Measurements from ENCODE around the gene ATP10B.

Gene ATP10B

GRCh38 chr5:160539431-160539830 lies 312.6 kb downstream of the ATP10B start:
- CTCF ChIA-PET, result no interaction called here
- Histone ChIP-seq H3K27ac (ENCODE audit: extremely low read depth, low read depth, low read length) (no peak overlapping the region), H3K9me3 (ENCODE audit: control insufficient read depth, insufficient read depth, low read depth, low read length) (no peaks in the 10 kb centered on the region), H3K4me3 (ENCODE audit: low read depth, low read length) (no peak overlapping the region), H3K36me3 (ENCODE audit: control insufficient read depth in 2 of 2, insufficient read depth in 1 of 2, low read length in 2 of 2) (no peaks in the 10 kb centered on the region), H3K4me1 (ENCODE audit: control insufficient read depth, insufficient read depth, low read length) (no peaks in the 10 kb centered on the region)
- POLR2A ChIA-PET, result interaction anchor here (0.6 kb wide), 1 partner anchor 120 kb away, joined by 9 read pairs; the partner anchor contains the start of gene SLU7
- TF ChIP-seq SCRT1 (tag by site-specific recombination; IDR thresholded peaks at IDR 0.05; ENCODE audit: borderline replicate concordance) (no peak), ZNF416 (tag by site-specific recombination; IDR thresholded peaks at IDR 0.05) (no peak), ZNF561 (tag by site-specific recombination; IDR thresholded peaks at IDR 0.05; ENCODE audit: borderline replicate concordance) (no peak), AEBP2 (tag by site-specific recombination; IDR thresholded peaks at IDR 0.05; ENCODE audit: borderline replicate concordance) (no peak), PRDM4 (tag by site-specific recombination; IDR thresholded peaks at IDR 0.05) (no peak), ZNF302 (tag by site-specific recombination; IDR thresholded peaks at IDR 0.05; ENCODE audit: low read depth) (no peak), KLF10 (tag by site-specific recombination; IDR thresholded peaks at IDR 0.05) (no peak), ZNF184 (tag by site-specific recombination; IDR thresholded peaks at IDR 0.05) (no peak), ZBTB20 (tag by site-specific recombination; IDR thresholded peaks at IDR 0.05) (no peak), ZNF174 (tag by site-specific recombination; IDR thresholded peaks at IDR 0.05) (no peak)

- H3K4me1 ChIP-seq (ENCODE audit: control insufficient read depth, insufficient read depth, low read length), result no peaks in the 10 kb centered on the region
- TF ChIP-seq ZNF580 (tag by site-specific recombination; IDR thresholded peaks at IDR 0.05), result no peak
- no peak for TF ChIP-seq ZNF174 (tag by site-specific recombination; IDR thresholded peaks at IDR 0.05)
- no peak overlapping the region for H3K4me3 ChIP-seq (ENCODE audit: low read depth, low read length)
- CTCF ChIA-PET, result no interaction called here
- H3K9me3 ChIP-seq (ENCODE audit: control insufficient read depth, insufficient read depth, low read depth, low read length), result no peaks in the 10 kb centered on the region
- no peaks in the 10 kb centered on the region for H3K36me3 ChIP-seq (ENCODE audit: control insufficient read depth in 2 of 2, insufficient read depth in 1 of 2, low read length in 2 of 2)
- POLR2A ChIA-PET, result no interaction called here
- H3K27ac ChIP-seq (ENCODE audit: extremely low read depth, low read depth, low read length), result no peak overlapping the region
Observed at GRCh38 chr5:160537940-160538339, 314.1 kb downstream of the ATP10B start.

- ChIA-PET POLR2A (no interaction called here), CTCF (no interaction called here)
- no peaks in the 10 kb centered on the region for H3K36me3 ChIP-seq (ENCODE audit: control insufficient read depth in 2 of 2, insufficient read depth in 1 of 2, low read length in 2 of 2)
- H3K4me3 ChIP-seq (ENCODE audit: low read depth, low read length), result no peak overlapping the region
- H3K9me3 ChIP-seq (ENCODE audit: control insufficient read depth, insufficient read depth, low read depth, low read length), result no peaks in the 10 kb centered on the region
- H3K27ac ChIP-seq (ENCODE audit: extremely low read depth, low read depth, low read length), result no peak overlapping the region
- no peaks in the 10 kb centered on the region for H3K4me1 ChIP-seq (ENCODE audit: control insufficient read depth, insufficient read depth, low read length)
- TF ChIP-seq ZNF514 (tag by site-specific recombination; IDR thresholded peaks at IDR 0.05), result no peak
- TF ChIP-seq ZNF423 (tag by site-specific recombination; IDR thresholded peaks at IDR 0.05), result no peak
- no peak for TF ChIP-seq ZNF791 (tag by site-specific recombination; IDR thresholded peaks at IDR 0.05)
- TF ChIP-seq ZNF654 (tag by site-specific recombination; IDR thresholded peaks at IDR 0.05; ENCODE audit: low read depth), result no peak
- TF ChIP-seq ZBTB10 (tag by site-specific recombination; IDR thresholded peaks at IDR 0.05), result no peak
- no peak for TF ChIP-seq ZNF221 (tag by site-specific recombination; IDR thresholded peaks at IDR 0.05; ENCODE audit: borderline replicate concordance)
- no peak for TF ChIP-seq ZNF670 (tag by site-specific recombination; IDR thresholded peaks at IDR 0.05; ENCODE audit: low read depth)
- no peak for TF ChIP-seq ZNF24 (tag by site-specific recombination; IDR thresholded peaks at IDR 0.05)
- no peak for TF ChIP-seq ZNF280C (tag by site-specific recombination; IDR thresholded peaks at IDR 0.05)
- TF ChIP-seq ZNF658 (tag by site-specific recombination; IDR thresholded peaks at IDR 0.05), result no peak
- no peak for TF ChIP-seq ZFHX2 (tag by site-specific recombination; conservative IDR thresholded peaks at IDR 0.05)
- TF ChIP-seq KLF9 (tag by site-specific recombination; IDR thresholded peaks at IDR 0.05; ENCODE audit: low read depth), result no peak
- TF ChIP-seq ZNF211 (tag by site-specific recombination; IDR thresholded peaks at IDR 0.05; ENCODE audit: low read depth), result no peak
Observed at GRCh38 chr5:160537116-160537515, 314.9 kb downstream of the ATP10B start.

Measured in HEK293 (cell line).